ENCODE results near the gene MR1.

MR1 gene

GRCh38 chr1:181033799-181034451 lies at the start of gene MR1:
Gene MR1 (plus strand): TSS chr1:181033983. CDS start chr1:181034008, 25 bp downstream.
- DNase-seq (ENCODE audit: low read depth), result no peak

- DNase-seq (ENCODE audit: low read depth), result no peak
Measured at GRCh38 chr1:180988253-180988752, 45.5 kb upstream of the MR1 start.

- no peak for DNase-seq (ENCODE audit: low read depth)
Measured at GRCh38 chr1:180994262-180994661, 39.5 kb upstream of the MR1 start.

GRCh38 chr1:180997843-180998504 lies 35.8 kb upstream of the MR1 start:
- no peak for DNase-seq (ENCODE audit: low read depth)

GRCh38 chr1:181001091-181001780 lies 32.5 kb upstream of the MR1 start:
- DNase-seq (ENCODE audit: low read depth), result no peak

GRCh38 chr1:181002582-181003172 lies 31.1 kb upstream of the MR1 start:
- no peak for DNase-seq (ENCODE audit: low read depth)

GRCh38 chr1:181010789-181011188 lies 23.0 kb upstream of the MR1 start:
- no peak for DNase-seq (ENCODE audit: low read depth)

- no peak for DNase-seq (ENCODE audit: low read depth)
Measured at GRCh38 chr1:181011301-181012202, 22.2 kb upstream of the MR1 start.

GRCh38 chr1:181012203-181012745 lies 21.5 kb upstream of the MR1 start:
- DNase-seq (ENCODE audit: low read depth), result no peak

GRCh38 chr1:181013144-181013543 lies 20.6 kb upstream of the MR1 start:
- DNase-seq (ENCODE audit: low read depth), result no peak

- no peak for DNase-seq (ENCODE audit: low read depth)
Measured at GRCh38 chr1:181014477-181015250, 19.1 kb upstream of the MR1 start.

- DNase-seq (ENCODE audit: low read depth), result no peak
Measured at GRCh38 chr1:181015251-181015615, 18.6 kb upstream of the MR1 start.

- no peak for DNase-seq (ENCODE audit: low read depth)
Measured at GRCh38 chr1:181016563-181016962, 17.2 kb upstream of the MR1 start.

- no peak for DNase-seq (ENCODE audit: low read depth)
Measured at GRCh38 chr1:181018901-181019681, 14.7 kb upstream of the MR1 start.

GRCh38 chr1:181021159-181021558 lies 12.6 kb upstream of the MR1 start:
- no peak for DNase-seq (ENCODE audit: low read depth)

GRCh38 chr1:181021811-181022434 lies 11.9 kb upstream of the MR1 start:
- peak; percentile 59 for DNase-seq (ENCODE audit: low read depth)

- DNase-seq (ENCODE audit: low read depth), result no peak
Measured at GRCh38 chr1:181023265-181024057, 10.3 kb upstream of the MR1 start.

- DNase-seq (ENCODE audit: low read depth), result no peak
Measured at GRCh38 chr1:181028196-181028595, 5.6 kb upstream of the MR1 start.
